ENCODE results near the gene BAD. TPM values are rescaled to one million over a fixed set of nuclear protein-coding genes. Genes with fewer than 3 reads are reported as not detected.

BAD gene
- total and polyA plus RNA-seq, 2 of the 13 experiments (the other 11 are each of a cell fraction or from before 2014, with no cell fraction given) = 17.9 to 28.5 TPM

- TF ChIP-seq, protein P1, sequence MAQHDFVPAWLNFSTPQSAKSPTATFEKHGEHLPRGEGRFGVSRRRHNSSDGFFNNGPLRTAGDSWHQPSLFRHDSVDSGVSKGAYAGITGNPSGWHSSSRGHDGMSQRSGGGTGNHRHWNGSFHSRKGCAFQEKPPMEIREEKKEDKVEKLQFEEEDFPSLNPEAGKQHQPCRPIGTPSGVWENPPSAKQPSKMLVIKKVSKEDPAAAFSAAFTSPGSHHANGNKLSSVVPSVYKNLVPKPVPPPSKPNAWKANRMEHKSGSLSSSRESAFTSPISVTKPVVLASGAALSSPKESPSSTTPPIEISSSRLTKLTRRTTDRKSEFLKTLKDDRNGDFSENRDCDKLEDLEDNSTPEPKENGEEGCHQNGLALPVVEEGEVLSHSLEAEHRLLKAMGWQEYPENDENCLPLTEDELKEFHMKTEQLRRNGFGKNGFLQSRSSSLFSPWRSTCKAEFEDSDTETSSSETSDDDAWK (CRISPR knock-in tag; IDR thresholded peaks at IDR 0.05) = no peak
- no peak for TF ChIP-seq ZNF589 (CRISPR knock-in tag; conservative IDR thresholded peaks at IDR 0.05)
- TF ChIP-seq, protein P2, sequence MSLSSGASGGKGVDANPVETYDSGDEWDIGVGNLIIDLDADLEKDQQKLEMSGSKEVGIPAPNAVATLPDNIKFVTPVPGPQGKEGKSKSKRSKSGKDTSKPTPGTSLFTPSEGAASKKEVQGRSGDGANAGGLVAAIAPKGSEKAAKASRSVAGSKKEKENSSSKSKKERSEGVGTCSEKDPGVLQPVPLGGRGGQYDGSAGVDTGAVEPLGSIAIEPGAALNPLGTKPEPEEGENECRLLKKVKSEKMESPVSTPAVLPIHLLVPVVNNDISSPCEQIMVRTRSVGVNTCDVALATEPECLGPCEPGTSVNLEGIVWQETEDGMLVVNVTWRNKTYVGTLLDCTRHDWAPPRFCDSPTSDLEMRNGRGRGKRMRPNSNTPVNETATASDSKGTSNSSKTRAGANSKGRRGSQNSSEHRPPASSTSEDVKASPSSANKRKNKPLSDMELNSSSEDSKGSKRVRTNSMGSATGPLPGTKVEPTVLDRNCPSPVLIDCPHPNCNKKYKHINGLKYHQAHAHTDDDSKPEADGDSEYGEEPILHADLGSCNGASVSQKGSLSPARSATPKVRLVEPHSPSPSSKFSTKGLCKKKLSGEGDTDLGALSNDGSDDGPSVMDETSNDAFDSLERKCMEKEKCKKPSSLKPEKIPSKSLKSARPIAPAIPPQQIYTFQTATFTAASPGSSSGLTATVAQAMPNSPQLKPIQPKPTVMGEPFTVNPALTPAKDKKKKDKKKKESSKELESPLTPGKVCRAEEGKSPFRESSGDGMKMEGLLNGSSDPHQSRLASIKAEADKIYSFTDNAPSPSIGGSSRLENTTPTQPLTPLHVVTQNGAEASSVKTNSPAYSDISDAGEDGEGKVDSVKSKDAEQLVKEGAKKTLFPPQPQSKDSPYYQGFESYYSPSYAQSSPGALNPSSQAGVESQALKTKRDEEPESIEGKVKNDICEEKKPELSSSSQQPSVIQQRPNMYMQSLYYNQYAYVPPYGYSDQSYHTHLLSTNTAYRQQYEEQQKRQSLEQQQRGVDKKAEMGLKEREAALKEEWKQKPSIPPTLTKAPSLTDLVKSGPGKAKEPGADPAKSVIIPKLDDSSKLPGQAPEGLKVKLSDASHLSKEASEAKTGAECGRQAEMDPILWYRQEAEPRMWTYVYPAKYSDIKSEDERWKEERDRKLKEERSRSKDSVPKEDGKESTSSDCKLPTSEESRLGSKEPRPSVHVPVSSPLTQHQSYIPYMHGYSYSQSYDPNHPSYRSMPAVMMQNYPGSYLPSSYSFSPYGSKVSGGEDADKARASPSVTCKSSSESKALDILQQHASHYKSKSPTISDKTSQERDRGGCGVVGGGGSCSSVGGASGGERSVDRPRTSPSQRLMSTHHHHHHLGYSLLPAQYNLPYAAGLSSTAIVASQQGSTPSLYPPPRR (CRISPR knock-in tag; IDR thresholded peaks at IDR 0.05; ENCODE audit: borderline replicate concordance) = no peak
- TF ChIP-seq SRSF9 (IDR thresholded peaks at IDR 0.05; ENCODE audit: borderline replicate concordance, insufficient read depth, low read depth, low read length, poor library complexity, severe bottlenecking) = no peak
- TF ChIP-seq TEF (CRISPR knock-in tag; IDR thresholded peaks at IDR 0.05) = no peak
- no peak for TF ChIP-seq KLF15 (CRISPR knock-in tag; IDR thresholded peaks at IDR 0.05; ENCODE audit: borderline replicate concordance)
- TF ChIP-seq KDM2A (CRISPR knock-in tag; IDR thresholded peaks at IDR 0.05; ENCODE audit: borderline replicate concordance, low read depth) = peak; percentile 88
- no peak; the same call in 1 of the 2 replicates for TF ChIP-seq SALL1 (CRISPR knock-in tag; IDR thresholded peaks at IDR 0.05)
- TF ChIP-seq ZUFSP (CRISPR knock-in tag; IDR thresholded peaks at IDR 0.05; ENCODE audit: borderline replicate concordance) = no peak
- no peak for TF ChIP-seq ZNF296 (CRISPR knock-in tag; conservative IDR thresholded peaks at IDR 0.05)
- no peak for TF ChIP-seq ZNF510 (CRISPR knock-in tag; IDR thresholded peaks at IDR 0.05; ENCODE audit: low read depth)
- TF ChIP-seq SAFB2 (CRISPR knock-in tag; IDR thresholded peaks at IDR 0.05; ENCODE audit: borderline replicate concordance, low read depth) = no peak; the same call in 1 of the 2 replicates
- no peak for TF ChIP-seq SP140L (CRISPR knock-in tag; IDR thresholded peaks at IDR 0.05; ENCODE audit: borderline replicate concordance)
- TF ChIP-seq, protein P3, sequence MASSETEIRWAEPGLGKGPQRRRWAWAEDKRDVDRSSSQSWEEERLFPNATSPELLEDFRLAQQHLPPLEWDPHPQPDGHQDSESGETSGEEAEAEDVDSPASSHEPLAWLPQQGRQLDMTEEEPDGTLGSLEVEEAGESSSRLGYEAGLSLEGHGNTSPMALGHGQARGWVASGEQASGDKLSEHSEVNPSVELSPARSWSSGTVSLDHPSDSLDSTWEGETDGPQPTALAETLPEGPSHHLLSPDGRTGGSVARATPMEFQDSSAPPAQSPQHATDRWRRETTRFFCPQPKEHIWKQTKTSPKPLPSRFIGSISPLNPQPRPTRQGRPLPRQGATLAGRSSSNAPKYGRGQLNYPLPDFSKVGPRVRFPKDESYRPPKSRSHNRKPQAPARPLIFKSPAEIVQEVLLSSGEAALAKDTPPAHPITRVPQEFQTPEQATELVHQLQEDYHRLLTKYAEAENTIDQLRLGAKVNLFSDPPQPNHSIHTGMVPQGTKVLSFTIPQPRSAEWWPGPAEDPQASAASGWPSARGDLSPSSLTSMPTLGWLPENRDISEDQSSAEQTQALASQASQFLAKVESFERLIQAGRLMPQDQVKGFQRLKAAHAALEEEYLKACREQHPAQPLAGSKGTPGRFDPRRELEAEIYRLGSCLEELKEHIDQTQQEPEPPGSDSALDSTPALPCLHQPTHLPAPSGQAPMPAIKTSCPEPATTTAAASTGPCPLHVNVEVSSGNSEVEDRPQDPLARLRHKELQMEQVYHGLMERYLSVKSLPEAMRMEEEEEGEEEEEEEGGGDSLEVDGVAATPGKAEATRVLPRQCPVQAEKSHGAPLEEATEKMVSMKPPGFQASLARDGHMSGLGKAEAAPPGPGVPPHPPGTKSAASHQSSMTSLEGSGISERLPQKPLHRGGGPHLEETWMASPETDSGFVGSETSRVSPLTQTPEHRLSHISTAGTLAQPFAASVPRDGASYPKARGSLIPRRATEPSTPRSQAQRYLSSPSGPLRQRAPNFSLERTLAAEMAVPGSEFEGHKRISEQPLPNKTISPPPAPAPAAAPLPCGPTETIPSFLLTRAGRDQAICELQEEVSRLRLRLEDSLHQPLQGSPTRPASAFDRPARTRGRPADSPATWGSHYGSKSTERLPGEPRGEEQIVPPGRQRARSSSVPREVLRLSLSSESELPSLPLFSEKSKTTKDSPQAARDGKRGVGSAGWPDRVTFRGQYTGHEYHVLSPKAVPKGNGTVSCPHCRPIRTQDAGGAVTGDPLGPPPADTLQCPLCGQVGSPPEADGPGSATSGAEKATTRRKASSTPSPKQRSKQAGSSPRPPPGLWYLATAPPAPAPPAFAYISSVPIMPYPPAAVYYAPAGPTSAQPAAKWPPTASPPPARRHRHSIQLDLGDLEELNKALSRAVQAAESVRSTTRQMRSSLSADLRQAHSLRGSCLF (CRISPR knock-in tag; IDR thresholded peaks at IDR 0.05; ENCODE audit: borderline replicate concordance) = no peak
Observed at GRCh38 chr11:64269540-64270220, 14.8 kb downstream of the BAD start (continued).
